Spinal cord (tissue), 10 donors: ENCODE results near the gene PPP6R1. TPM values are rescaled to one million over a fixed set of nuclear protein-coding genes. Genes with fewer than 3 reads are reported as not detected.

ENCODE experiments used
- DNase-seq, 6 donors: peaks; one replicate each; pipeline versions ENCODE4 v3.0.0 to v3.0.0-alpha.2; 2013 to 2015; ENCODE audit warnings: low spot score in 6 of 6, low read depth in 4 of 6
- H3K27ac ChIP-seq: one replicate; pipeline ENCODE4 v1.5.1; 2013; ENCODE audit warnings: low read depth, low read length, control low read depth
- H3K27me3 ChIP-seq: one replicate; pipeline ENCODE4 v1.6.1; 2013; ENCODE audit warnings: low read length; ENCODE audit not compliant: control insufficient read depth, insufficient read depth
- H3K36me3 ChIP-seq: one replicate; pipeline ENCODE4 v1.6.1; 2013; ENCODE audit warnings: low read length; ENCODE audit not compliant: control insufficient read depth, insufficient read depth
- H3K4me1 ChIP-seq: one replicate; pipeline ENCODE4 v1.6.1; 2013; ENCODE audit warnings: low read length; ENCODE audit not compliant: control insufficient read depth, insufficient read depth
- H3K4me3 ChIP-seq: one replicate; pipeline ENCODE4 v1.5.1; 2013; ENCODE audit warnings: low read depth, low read length, control low read depth
- H3K9me3 ChIP-seq: one replicate; pipeline ENCODE4 v1.6.1; 2013; ENCODE audit warnings: low read length; ENCODE audit not compliant: control insufficient read depth, insufficient read depth
- WGBS: methylation state at CpG from one replicate; pipeline ENCODE4 v1.1.5; 2013; ENCODE audit warnings: missing lambda C conversion rate; ENCODE audit not compliant: insufficient coverage; 5-methylcytosine and 5-hydroxymethylcytosine counted together
- polyA plus RNA-seq, 2 donors: library from polyadenylated mRNA; unstranded; fragments of 120-200 nt; gene quantifications; one replicate each; pipeline ENCODE4 v1.2.1, GENCODE V29; 2013; ENCODE audit not compliant: insufficient read length in 2 of 2
- small RNA-seq: library from RNA; depleted of rRNA; stranded (forward); fragments of <200 nt; gene quantifications from one replicate; pipeline ENCODE3, GENCODE V24; 2014; ENCODE audit warnings: low replicate concordance
- total RNA-seq, 2 donors: library from RNA; depleted of rRNA in 1 of 2; stranded (reverse); fragments of 120-200 nt in 1 of 2; fragments of >200 nt in 1 of 2; gene quantifications; one replicate each; pipeline versions ENCODE4 v1.2.3 to v1.2.4, GENCODE V29; 2013 to 2014
- donor health status: healthy.

PPP6R1 gene
- total and polyA plus RNA-seq, 4 donors: 22.6 to 66.8 (median 41.4) TPM

DNA sequence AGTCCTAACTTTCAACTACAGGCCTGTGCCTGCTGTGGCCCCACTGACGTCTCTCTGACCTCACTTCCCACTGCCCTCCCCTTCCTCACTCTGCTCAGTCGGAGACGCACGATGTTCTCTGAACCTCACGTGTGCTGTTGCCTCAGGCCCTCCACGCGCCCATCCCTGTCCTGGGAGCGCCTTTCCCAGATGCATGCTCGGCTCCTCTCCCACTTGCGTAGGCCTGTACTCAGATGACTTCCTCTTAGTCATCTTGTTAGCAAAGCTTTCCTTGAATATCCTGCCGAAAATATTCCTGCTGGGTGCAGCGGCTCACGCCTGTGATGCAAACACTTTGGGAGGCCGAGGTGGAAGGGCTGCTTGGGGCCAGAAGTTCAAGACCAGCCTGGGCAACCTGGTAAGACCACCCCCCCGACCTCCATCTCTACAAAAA lies 69.4 kb downstream of the PPP6R1 start:
- H3K9me3 ChIP-seq: no peaks in the 10 kb centered on the region
- H3K4me3 ChIP-seq: no peak overlapping the region
- no peak overlapping the region for H3K27ac ChIP-seq
- 57% methylated on average over 13 of the region's 15 CpGs for WGBS
- no peaks in the 10 kb centered on the region for H3K36me3 ChIP-seq
- no peak for DNase-seq
- H3K4me1 ChIP-seq: no peaks in the 10 kb centered on the region
- peaks cover 5% of the 10 kb centered on the region for H3K27me3 ChIP-seq

DNA sequence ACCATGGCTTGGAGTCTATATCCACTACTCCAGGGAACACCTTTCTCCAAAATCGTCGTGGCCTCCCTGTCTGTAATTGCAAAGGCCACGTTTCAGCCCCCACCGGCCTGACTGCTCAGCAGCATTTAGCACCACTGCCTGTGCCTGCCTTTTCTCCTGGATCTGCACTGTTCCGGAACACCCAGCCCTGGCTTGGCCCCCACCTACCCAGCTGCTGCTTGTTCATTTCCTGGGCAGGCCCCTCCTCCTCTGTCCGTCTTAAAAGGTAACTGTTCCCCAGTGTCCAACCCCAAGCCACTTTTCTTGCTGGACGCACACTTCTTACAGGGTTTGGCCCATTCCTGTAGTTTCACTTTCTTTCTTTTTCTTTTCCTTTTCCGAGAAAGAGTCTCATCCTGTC lies 70.2 kb downstream of the PPP6R1 start:
- DNase-seq: no peak
- no peaks in the 10 kb centered on the region for H3K4me1 ChIP-seq
- H3K27ac ChIP-seq: no peak overlapping the region
- peaks cover 5% of the 10 kb centered on the region for H3K27me3 ChIP-seq
- WGBS: 77% methylated on average over 8 of the region's 8 CpGs
- no peaks in the 10 kb centered on the region for H3K36me3 ChIP-seq
- no peaks in the 10 kb centered on the region for H3K9me3 ChIP-seq
- no peak overlapping the region for H3K4me3 ChIP-seq

DNA sequence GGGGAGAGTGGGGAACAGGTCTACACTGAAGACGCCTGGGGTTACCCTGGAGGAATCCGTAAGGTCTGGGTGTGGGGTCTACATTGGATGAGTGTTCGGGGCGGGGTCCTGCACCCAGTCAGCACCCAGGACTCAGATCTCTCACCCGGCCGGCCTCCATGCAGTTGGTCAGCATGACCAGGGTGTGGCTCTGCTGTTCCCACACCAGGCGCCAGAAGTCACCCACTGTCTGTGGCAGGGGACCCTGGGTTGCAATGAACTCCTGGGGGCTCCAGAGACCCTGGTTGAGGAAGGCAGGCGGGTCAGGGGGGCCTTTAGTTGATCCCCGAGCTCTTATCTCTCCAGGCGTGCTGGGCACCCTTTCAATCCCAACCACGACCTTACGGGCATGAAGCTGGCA lies 72.7 kb downstream of the PPP6R1 start:
- WGBS: 77% methylated on average over 12 of the region's 12 CpGs

DNA sequence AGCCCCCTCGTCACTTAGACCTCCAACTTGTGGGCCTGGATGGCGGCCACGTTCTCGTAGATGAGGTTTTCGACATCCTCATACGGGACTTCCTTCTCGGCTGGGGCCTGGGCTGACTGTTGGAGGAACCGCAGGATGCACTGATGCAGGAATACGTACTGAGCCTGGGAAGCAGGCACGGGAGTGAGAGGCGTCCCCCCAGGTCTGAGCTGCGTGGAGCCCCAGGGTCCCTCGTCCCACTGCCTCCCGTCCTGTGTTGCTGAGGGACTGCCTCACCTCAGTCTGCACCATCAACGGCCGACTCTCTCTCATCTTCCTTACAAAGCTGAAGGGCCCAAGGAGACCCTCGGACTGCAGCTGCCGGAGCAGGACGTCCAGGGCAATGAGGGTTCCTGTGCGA lies 77.1 kb downstream of the PPP6R1 start:
- WGBS: 67% methylated on average over 17 of the region's 20 CpGs
- H3K9me3 ChIP-seq: no peaks in the 10 kb centered on the region
- H3K4me3 ChIP-seq: no peak overlapping the region
- H3K4me1 ChIP-seq: peaks cover 28% of the 10 kb centered on the region
- peaks cover 14% of the 10 kb centered on the region for H3K36me3 ChIP-seq
- DNase-seq: no peak
- H3K27ac ChIP-seq: no peak overlapping the region
- peaks cover 21% of the 10 kb centered on the region for H3K27me3 ChIP-seq

More for the DNA sequence above, 72.7 kb downstream of the PPP6R1 start:
- H3K36me3 ChIP-seq: no peaks in the 10 kb centered on the region
- DNase-seq: no peak
- no peaks in the 10 kb centered on the region for H3K9me3 ChIP-seq
- H3K27ac ChIP-seq: no peak overlapping the region
- no peaks in the 10 kb centered on the region for H3K4me1 ChIP-seq
- H3K4me3 ChIP-seq: no peak overlapping the region
- H3K27me3 ChIP-seq: peaks cover 5% of the 10 kb centered on the region

Small RNAs within 50 kb of the gene (small RNA-seq; reads per million reads assigned to genes)
- not detected for gene MIR6802
- not detected for gene MIR6803
- gene MIR6804: not detected

Other genes starting within 250 kb of the PPP6R1 start
- under 1 TPM; 0.17 to 0.20 TPM for gene GP6, start 220.8 kb downstream of the PPP6R1 start, total RNA-seq
- 1 to 10 TPM in 1 of 2 donors, under 1 TPM in 1; 0.52 to 2.0 TPM for gene GP6, start 220.8 kb downstream of the PPP6R1 start, polyA plus RNA-seq
- gene RDH13, start 195.9 kb downstream of the PPP6R1 start, total RNA-seq: 10 to 100 TPM; 16.6 to 18.8 TPM
- gene RDH13, start 195.9 kb downstream of the PPP6R1 start, polyA plus RNA-seq: 10 to 100 TPM; 17.2 to 34.8 TPM
- gene EPS8L1, start 183.1 kb downstream of the PPP6R1 start, total RNA-seq: 1 to 10 TPM; 3.0 to 4.0 TPM
- gene EPS8L1, start 183.1 kb downstream of the PPP6R1 start, polyA plus RNA-seq: 10 to 100 TPM; 13.0 to 17.9 TPM
- gene PPP1R12C, start 141.4 kb downstream of the PPP6R1 start, total RNA-seq: 10 to 100 TPM; 20.4 to 71.1 TPM
- 100 to 1,000 TPM; 108 to 128 TPM for gene PPP1R12C, start 141.4 kb downstream of the PPP6R1 start, polyA plus RNA-seq
- 10 to 100 TPM in 1 of 2 donors, 1 to 10 TPM in 1; 8.5 to 17.9 TPM for gene TNNT1, start 109.8 kb downstream of the PPP6R1 start, total RNA-seq
- 10 to 100 TPM; 12.2 to 12.8 TPM for gene TNNT1, start 109.8 kb downstream of the PPP6R1 start, polyA plus RNA-seq
- 1 to 10 TPM; 3.2 to 3.4 TPM for gene TNNI3, start 101.3 kb downstream of the PPP6R1 start, total RNA-seq
- gene TNNI3, start 101.3 kb downstream of the PPP6R1 start, polyA plus RNA-seq: 1 to 10 TPM; 5.2 to 5.5 TPM
- gene DNAAF3, start 92.4 kb downstream of the PPP6R1 start, total RNA-seq: 1 to 10 TPM; 2.2 to 8.4 TPM
- 10 to 100 TPM in 1 of 2 donors, 1 to 10 TPM in 1; 8.3 to 12.7 TPM for gene DNAAF3, start 92.4 kb downstream of the PPP6R1 start, polyA plus RNA-seq
- 10 to 100 TPM; 11.5 to 28.1 TPM for gene SYT5, start 78.7 kb downstream of the PPP6R1 start, total RNA-seq
- 100 to 1,000 TPM; 113 to 115 TPM for gene SYT5, start 78.7 kb downstream of the PPP6R1 start, polyA plus RNA-seq
- gene PTPRH, start 49.5 kb downstream of the PPP6R1 start, total RNA-seq: 1 to 10 TPM; 2.9 to 4.5 TPM
- 1 to 10 TPM; 1.4 to 1.8 TPM for gene PTPRH, start 49.5 kb downstream of the PPP6R1 start, polyA plus RNA-seq
- 1 to 10 TPM in 1 of 2 donors, under 1 TPM in 1; 0.59 to 1.9 TPM for gene TMEM86B, start 30.3 kb downstream of the PPP6R1 start, total RNA-seq
- gene TMEM86B, start 30.3 kb downstream of the PPP6R1 start, polyA plus RNA-seq: 1 to 10 TPM; 6.6 to 8.0 TPM
- 10 to 100 TPM; 19.6 to 24.0 TPM for gene HSPBP1, start 21.1 kb upstream of the PPP6R1 start, total RNA-seq
- 10 to 100 TPM; 68.3 to 71.4 TPM for gene HSPBP1, start 21.1 kb upstream of the PPP6R1 start, polyA plus RNA-seq
- gene BRSK1, start 25.0 kb upstream of the PPP6R1 start, total RNA-seq: 10 to 100 TPM; 46.4 to 51.9 TPM
- gene BRSK1, start 25.0 kb upstream of the PPP6R1 start, polyA plus RNA-seq: 100 to 1,000 TPM; 201 to 206 TPM
- under 1 TPM; 0.66 to 0.89 TPM for gene TMEM150B, start 66.3 kb upstream of the PPP6R1 start, total RNA-seq
- under 1 TPM; 0.52 to 0.77 TPM for gene TMEM150B, start 66.3 kb upstream of the PPP6R1 start, polyA plus RNA-seq
- 10 to 100 TPM in 1 of 2 donors, 1 to 10 TPM in 1; 7.0 to 22.4 TPM for gene KMT5C, start 80.9 kb upstream of the PPP6R1 start, total RNA-seq
- gene KMT5C, start 80.9 kb upstream of the PPP6R1 start, polyA plus RNA-seq: 10 to 100 TPM; 25.5 to 39.2 TPM
- gene COX6B2, start 95.7 kb upstream of the PPP6R1 start, total RNA-seq: 1 to 10 TPM in 1 of 2 donors, under 1 TPM in 1; 0.69 to 2.8 TPM
- 1 to 10 TPM; 3.8 to 4.8 TPM for gene COX6B2, start 95.7 kb upstream of the PPP6R1 start, polyA plus RNA-seq
- gene GARIN5B, start 104.2 kb upstream of the PPP6R1 start, total RNA-seq: not detected
- under 1 TPM; 0.14 to 0.43 TPM for gene GARIN5B, start 104.2 kb upstream of the PPP6R1 start, polyA plus RNA-seq
- gene IL11, start 111.4 kb upstream of the PPP6R1 start, total RNA-seq: under 1 TPM; 0.20 to 0.22 TPM
- gene IL11, start 111.4 kb upstream of the PPP6R1 start, polyA plus RNA-seq: 1 to 10 TPM; 1.5 to 1.9 TPM
- 1 to 10 TPM in 1 of 2 donors, under 1 TPM in 1; 0.40 to 2.2 TPM for gene TMEM190, start 117.8 kb upstream of the PPP6R1 start, total RNA-seq
- 1 to 10 TPM in 1 of 2 donors, under 1 TPM in 1; 0.65 to 5.0 TPM for gene TMEM190, start 117.8 kb upstream of the PPP6R1 start, polyA plus RNA-seq
- gene TMEM238, start 125.3 kb upstream of the PPP6R1 start, total RNA-seq: under 1 TPM in 1 of 2 donors, not detected in 1; 0.55 TPM
- under 1 TPM; 0.69 to 0.86 TPM for gene TMEM238, start 125.3 kb upstream of the PPP6R1 start, polyA plus RNA-seq
- gene RPL28, start 126.9 kb upstream of the PPP6R1 start, total RNA-seq: 100 to 1,000 TPM; 135 to 417 TPM
- 1,000 to 10,000 TPM; 1,153 to 1,205 TPM for gene RPL28, start 126.9 kb upstream of the PPP6R1 start, polyA plus RNA-seq
- gene UBE2S, start 148.8 kb upstream of the PPP6R1 start, total RNA-seq: 10 to 100 TPM; 14.6 to 55.8 TPM
- 100 to 1,000 TPM; 104 to 124 TPM for gene UBE2S, start 148.8 kb upstream of the PPP6R1 start, polyA plus RNA-seq
- gene SHISA7, start 184.3 kb upstream of the PPP6R1 start, total RNA-seq: 1 to 10 TPM; 4.0 to 5.2 TPM
- 10 to 100 TPM; 29.1 to 35.6 TPM for gene SHISA7, start 184.3 kb upstream of the PPP6R1 start, polyA plus RNA-seq
- 10 to 100 TPM; 30.3 to 59.3 TPM for gene ISOC2, start 202.6 kb upstream of the PPP6R1 start, total RNA-seq
- gene ISOC2, start 202.6 kb upstream of the PPP6R1 start, polyA plus RNA-seq: 10 to 100 TPM; 60.2 to 65.1 TPM
- gene C19orf85, start 205.7 kb upstream of the PPP6R1 start, total RNA-seq: not detected
- gene C19orf85, start 205.7 kb upstream of the PPP6R1 start, polyA plus RNA-seq: not detected
- 1 to 10 TPM; 1.5 to 1.7 TPM for gene ZNF628, start 217.6 kb upstream of the PPP6R1 start, total RNA-seq
- gene ZNF628, start 217.6 kb upstream of the PPP6R1 start, polyA plus RNA-seq: 1 to 10 TPM; 5.7 to 6.6 TPM
- 10 to 100 TPM; 16.2 to 45.6 TPM for gene NAT14, start 226.2 kb upstream of the PPP6R1 start, total RNA-seq
- 10 to 100 TPM; 93.2 to 94.0 TPM for gene NAT14, start 226.2 kb upstream of the PPP6R1 start, polyA plus RNA-seq
- 1 to 10 TPM; 3.5 to 6.0 TPM for gene SSC5D, start 229.4 kb upstream of the PPP6R1 start, total RNA-seq
- gene SSC5D, start 229.4 kb upstream of the PPP6R1 start, polyA plus RNA-seq: 1 to 10 TPM; 2.3 to 4.7 TPM